Naive thymus-derived CD4-positive, alpha-beta T cell (primary cell): Measurements from ENCODE around the gene HMBS. TPM values are rescaled to one million over a fixed set of nuclear protein-coding genes. Genes with fewer than 3 reads are reported as not detected.

ENCODE experiments used
- ATAC-seq: fragments of 150-1000 bp; cut with Tn5 transposase; 2 replicates; pipeline ENCODE4 v1.10.0; 2021; ENCODE audit warnings: mild to moderate bottlenecking, moderate library complexity
- CTCF ChIA-PET: fragments of 350-600 bp; sonication (Branson Sonifier 250); formaldehyde crosslinking; loops from one replicate; lab custom pipeline; 2021; ENCODE audit warnings: antibody characterized with exemption; lab: Charles Lee
- POLR2A ChIA-PET: fragments of 350-600 bp; sonication (Branson Sonifier 250); formaldehyde crosslinking; loops from one replicate; lab custom pipeline; 2021; ENCODE audit warnings: antibody characterized with exemption, inconsistent platforms; lab: Charles Lee
- DNase-seq, 9 donors: peaks; one replicate each; pipeline versions ENCODE4 v3.0.0 to v3.0.0-alpha.2; 2020 to 2022; ENCODE audit warnings: mixed read lengths in 1 of 9
- H3K27ac ChIP-seq: one replicate; pipeline ENCODE4 v1.7.0; 2013; ENCODE audit warnings: mild to moderate bottlenecking, low read depth, low read length, moderate library complexity
- H3K27me3 ChIP-seq, 2 donors: one replicate each; pipeline ENCODE4 v1.7.0; 2013; ENCODE audit warnings: low read length in 2 of 2, mild to moderate bottlenecking in 2 of 2, moderate library complexity in 2 of 2; ENCODE audit not compliant: control insufficient read depth in 2 of 2, insufficient read depth in 2 of 2
- H3K36me3 ChIP-seq, 3 experiments: 1 replicate in 2 of 3; 2 replicates in 1 of 3; pipeline ENCODE4 v1.7.0; 2013; ENCODE audit warnings: low read length in 3 of 3, mild to moderate bottlenecking in 3 of 3, moderate library complexity in 1 of 3; ENCODE audit not compliant: insufficient read depth in 3 of 3, control insufficient read depth in 2 of 3
- H3K4me1 ChIP-seq, 2 donors: one replicate each; pipeline ENCODE4 v1.7.0; 2013; ENCODE audit warnings: low read length in 2 of 2, mild to moderate bottlenecking in 2 of 2, moderate library complexity in 1 of 2; ENCODE audit not compliant: control insufficient read depth in 2 of 2, insufficient read depth in 2 of 2
- H3K4me3 ChIP-seq: 2 replicates; pipeline ENCODE4 v1.7.0; 2013; ENCODE audit warnings: mild to moderate bottlenecking, low read length
- H3K9me3 ChIP-seq, 3 experiments: 1 replicate in 2 of 3; 2 replicates in 1 of 3; pipeline ENCODE4 v1.7.0; 2013; ENCODE audit warnings: low read length in 3 of 3; ENCODE audit not compliant: control insufficient read depth in 2 of 3
- H3K27ac Mint-ChIP-seq, 9 donors: one replicate each; pipeline ENCODE4 v1.8.0; 2020 to 2022; ENCODE audit warnings: mixed read lengths in 9 of 9, mild to moderate bottlenecking in 8 of 9, moderate library complexity in 5 of 9, inconsistent platforms in 2 of 9
- H3K27me3 Mint-ChIP-seq, 5 donors: one replicate each; pipeline ENCODE4 v1.8.0; 2021 to 2022; ENCODE audit warnings: mixed read lengths in 5 of 5, mild to moderate bottlenecking in 1 of 5
- H3K36me3 Mint-ChIP-seq, 5 donors: one replicate each; pipeline ENCODE4 v1.8.0; 2020 to 2022; ENCODE audit warnings: mixed read lengths in 5 of 5, mild to moderate bottlenecking in 3 of 5, inconsistent platforms in 1 of 5
- H3K4me1 Mint-ChIP-seq, 7 donors: one replicate each; pipeline ENCODE4 v1.8.0; 2020 to 2022; ENCODE audit warnings: mixed read lengths in 7 of 7, mild to moderate bottlenecking in 3 of 7, inconsistent platforms in 1 of 7
- H3K4me3 Mint-ChIP-seq, 10 donors: one replicate each; pipeline ENCODE4 v1.8.0; 2020 to 2022; ENCODE audit warnings: mild to moderate bottlenecking in 10 of 10, mixed read lengths in 10 of 10, moderate library complexity in 6 of 10, inconsistent platforms in 2 of 10
- H3K9me3 Mint-ChIP-seq, 11 donors: one replicate each; pipeline ENCODE4 v1.8.0; 2020 to 2022; ENCODE audit warnings: mixed read lengths in 11 of 11, mild to moderate bottlenecking in 4 of 11, inconsistent platforms in 1 of 11, moderate library complexity in 1 of 11
- intact Hi-C, 2 donors: fragments of 100-400 bp; cut with micrococcal nuclease; formaldehyde crosslinking; loops; one replicate each; pipeline ENCODE4 v1.15.1; 2023
- polyA plus RNA-seq, 2 donors: library from polyadenylated mRNA; unstranded; fragments of 300-500 nt; fragmentation: Illumina TruSeq; gene quantifications; one replicate each; pipeline ENCODE4 v1.2.3, GENCODE V29; 2021
- total RNA-seq, 6 experiments: library from RNA in 5 of 6; stranded (reverse) in 5 of 6; gene quantifications; 1 replicate in 5 of 6; 2 replicates in 1 of 6; pipeline ENCODE4 v1.2.3 and lab custom pipeline; 2021 to 2026

Gene HMBS
- total and polyA plus RNA-seq, 7 experiments from 2014 or later = 6.7 to 25.4 (median 9.3) TPM

DNA sequence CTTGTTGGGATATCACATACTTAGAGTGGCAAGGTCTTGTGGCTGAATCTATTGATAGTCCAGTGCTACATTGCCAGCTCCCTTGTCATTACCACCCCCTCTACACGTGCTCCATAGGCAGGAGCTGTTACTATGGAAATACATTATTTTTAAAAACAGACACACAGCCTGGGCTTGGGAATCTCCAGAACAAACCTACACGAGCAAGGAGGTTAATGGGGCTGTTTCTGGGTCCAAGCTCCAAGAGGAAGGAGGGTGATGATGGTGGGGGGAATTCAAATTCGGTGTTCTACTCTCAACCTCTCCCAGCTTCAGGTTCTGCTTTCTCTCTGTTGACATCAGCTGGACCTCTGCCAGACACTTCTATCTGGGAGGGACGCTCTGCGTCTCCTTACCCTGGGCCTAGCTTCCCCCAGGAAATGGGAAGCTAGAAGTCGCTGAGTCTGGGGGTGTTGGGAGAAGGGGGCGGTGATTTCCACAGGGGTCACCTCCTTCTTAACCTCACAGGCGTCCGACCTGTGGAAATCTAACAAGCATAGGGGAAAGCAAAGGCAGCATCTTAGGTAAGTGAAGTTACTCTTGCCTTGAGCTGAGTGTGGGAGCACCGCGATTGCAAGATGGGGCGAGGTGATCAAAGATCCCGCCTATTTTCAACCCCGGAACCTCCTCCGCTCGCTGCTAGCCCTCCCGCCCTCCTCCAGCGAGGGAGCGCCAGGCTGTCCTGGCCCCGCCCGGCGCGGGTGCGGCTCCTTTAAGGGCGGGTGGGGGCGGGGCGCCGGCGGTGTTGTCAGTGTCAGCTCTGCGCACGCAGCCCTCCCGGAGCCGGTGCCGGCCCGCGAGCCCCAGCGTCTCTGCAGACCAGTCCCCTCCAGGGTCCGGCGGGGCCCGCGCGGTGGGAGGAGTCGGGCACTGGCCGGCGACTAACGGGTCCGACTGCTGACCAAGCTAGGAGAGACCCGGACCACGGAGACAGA is 22.2 kb downstream of the HMBS start, which contains the start of gene C2CD2L:
Gene C2CD2L, plus strand, starts transcription at position 781 of the 974 bp plus-strand sequence. CDS start 398 bp downstream, outside the sequence.
- POLR2A ChIA-PET = interaction anchor here (0.6 to 20.2 kb wide), 18 partner anchors 9 to 199 kb away, joined by 3 to 435 read pairs (median 4); partner anchors contain the start of genes HINFP, HMBS, HYOU1 and NLRX1
- Mint-ChIP-seq H3K27ac (peak within 1 kb of the TSS; percentile 82 to 98 (median 91)), H3K4me3 (peak within 1 kb of the TSS; percentile 83 to 98 (median 92)), H3K36me3 (peaks cover 6 to 23% (median 10%) of the 10 kb centered on the region in 5 donors), H3K4me1 (peaks cover 46 to 77% (median 62%) of the 10 kb centered on the region in 7 donors), H3K9me3 (no peaks in the 10 kb centered on the region), H3K27me3 (no peaks in the 10 kb centered on the region)
- H3K27ac ChIP-seq = peak within 1 kb of the TSS; percentile 93
- no peaks in the 10 kb centered on the region for H3K27me3 ChIP-seq
- CTCF ChIA-PET = interaction anchor here (0.6 to 2.8 kb wide), 5 partner anchors 10 to 154 kb away, joined by 3 to 13 read pairs (median 5); partner anchors contain the start of gene HMBS
- DNase-seq (peak; percentile 78 to 90 (median 86)), ATAC-seq (peak; percentile 95)
- intact Hi-C loops = loop anchor here (1.0 to 5.0 kb wide), 10 partner anchors 8 to 178 kb away; partner anchors contain the start of genes HINFP (in 2 of the 2), NLRX1 (in 2 of the 2), ABCG4 (in 1 of the 2) and HYOU1 (in 1 of the 2)
- H3K4me3 ChIP-seq = peak within 1 kb of the TSS; percentile 95
- H3K36me3 ChIP-seq = peaks cover 9 to 25% (median 11%) of the 10 kb centered on the region in 3 experiments
- H3K9me3 ChIP-seq = no peaks in the 10 kb centered on the region
- peaks cover 20 to 30% of the 10 kb centered on the region in 2 donors for H3K4me1 ChIP-seq

DNA sequence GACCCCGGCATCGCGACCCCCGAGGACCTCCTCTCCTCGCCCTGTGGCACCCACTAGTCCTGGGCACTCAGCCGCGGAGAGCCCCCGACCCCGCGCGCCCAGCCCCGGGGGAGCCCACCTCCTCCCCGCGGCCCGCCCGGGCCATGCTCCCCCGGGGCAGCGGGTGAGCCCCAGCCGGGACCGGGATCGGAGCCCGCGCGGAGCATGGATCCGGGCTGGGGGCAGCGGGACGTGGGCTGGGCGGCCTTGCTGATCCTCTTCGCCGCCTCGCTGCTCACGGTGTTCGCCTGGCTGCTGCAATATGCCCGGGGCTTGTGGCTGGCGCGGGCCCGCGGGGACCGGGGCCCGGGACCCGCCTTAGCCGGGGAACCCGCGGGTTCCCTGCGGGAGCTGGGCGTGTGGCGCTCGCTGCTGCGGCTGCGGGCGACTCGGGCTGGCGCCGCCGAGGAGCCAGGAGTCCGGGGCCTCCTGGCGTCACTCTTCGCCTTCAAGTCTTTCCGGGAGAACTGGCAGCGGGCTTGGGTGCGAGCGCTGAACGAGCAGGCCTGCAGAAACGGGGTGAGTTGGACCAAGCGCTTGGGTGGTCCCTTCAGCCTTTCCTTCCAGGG is 23.0 kb downstream of the HMBS start:
- Mint-ChIP-seq H3K36me3 (peaks cover 7 to 26% (median 13%) of the 10 kb centered on the region in 5 donors), H3K4me3 (peak overlapping the region; percentile 83 to 98 (median 92)), H3K27ac (peak overlapping the region; percentile 80 to 94 (median 86)), H3K4me1 (peaks cover 47 to 71% (median 57%) of the 10 kb centered on the region in 7 donors), H3K9me3 (no peaks in the 10 kb centered on the region), H3K27me3 (no peaks in the 10 kb centered on the region)
- Histone ChIP-seq H3K36me3 (peaks cover 9 to 33% (median 16%) of the 10 kb centered on the region in 3 experiments), H3K4me3 (peak overlapping the region; percentile 95), H3K9me3 (no peaks in the 10 kb centered on the region), H3K27ac (peak overlapping the region; percentile 93), H3K27me3 (no peaks in the 10 kb centered on the region), H3K4me1 (peaks cover 20 to 30% of the 10 kb centered on the region in 2 donors)
- intact Hi-C loops = loop anchor here (1.0 to 5.0 kb wide), 10 partner anchors 8 to 179 kb away; partner anchors contain the start of genes HINFP (in 2 of the 2), NLRX1 (in 2 of the 2), ABCG4 (in 1 of the 2) and HYOU1 (in 1 of the 2)
- ChIA-PET POLR2A (interaction anchor here (0.6 to 20.2 kb wide), 13 partner anchors 9 to 198 kb away, joined by 3 to 435 read pairs (median 5); partner anchors contain the start of genes CBL, HINFP, HMBS and HYOU1), CTCF (interaction anchor here (1.1 to 2.8 kb wide), 2 partner anchors 9 to 25 kb away, joined by 3 to 13 read pairs; no protein-coding TSS in a partner anchor)
- ATAC-seq = peak; percentile 20
- peak in 1 of 9 donors; percentile 16 for DNase-seq

DNA sequence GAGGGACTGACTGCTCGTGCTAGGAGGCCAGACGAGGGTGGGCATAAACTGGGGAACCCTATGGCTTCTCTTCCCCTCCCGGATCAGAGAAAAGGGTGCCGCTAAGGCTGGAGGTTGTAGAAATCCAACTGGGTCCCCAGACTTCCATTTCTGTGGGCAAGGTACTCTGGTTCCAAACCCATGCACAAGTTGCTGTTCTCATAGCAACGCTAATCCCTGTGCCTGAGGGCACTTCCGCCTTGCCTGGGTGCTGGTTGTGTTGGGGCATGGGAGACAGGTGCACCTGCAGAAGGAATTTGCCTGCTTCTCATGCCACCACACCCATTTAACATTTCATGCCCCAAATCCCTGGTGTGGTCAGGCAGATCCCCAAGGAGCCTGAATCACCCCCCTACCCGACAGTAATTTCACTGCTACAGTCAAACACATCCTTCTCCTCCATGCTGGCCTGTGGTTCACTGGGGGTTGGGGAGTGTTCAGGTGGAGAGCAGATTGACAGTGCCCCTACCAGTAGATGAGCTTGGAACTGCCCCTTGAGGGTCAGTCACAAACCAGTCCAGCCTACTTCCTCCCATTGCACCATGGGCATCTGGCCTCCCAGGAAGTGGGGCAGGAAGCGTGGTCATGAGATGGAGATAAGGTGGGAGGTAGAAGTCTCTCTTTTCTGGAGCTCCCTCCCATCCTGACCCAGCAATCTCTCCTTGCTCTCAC is 23.6 kb downstream of the HMBS start:
- POLR2A ChIA-PET = interaction anchor here (0.8 to 20.2 kb wide), 10 partner anchors 8 to 98 kb away, joined by 3 to 435 read pairs (median 6); partner anchors contain the start of genes C2CD2L, CBL, DPAGT1 and HINFP

GRCh38 chr11:119108857-119109221 is 24.2 kb downstream of the HMBS start:
- no peaks in the 10 kb centered on the region for H3K27me3 Mint-ChIP-seq
- CTCF ChIA-PET = interaction anchor here (0.7 to 1.4 kb wide), 2 partner anchors 13 to 213 kb away, joined by 3 read pairs; a partner anchor contains a TSS
- H3K27ac Mint-ChIP-seq = peak overlapping the region in 8 of 9 donors; percentile 80 to 94 (median 86)
- Histone ChIP-seq H3K27me3 (no peaks in the 10 kb centered on the region), H3K4me1 (peaks cover 20 to 24% of the 10 kb centered on the region in 2 donors), H3K27ac (peak overlapping the region; percentile 93), H3K4me3 (peak overlapping the region; percentile 95), H3K36me3 (peaks cover 9 to 45% (median 21%) of the 10 kb centered on the region in 3 experiments), H3K9me3 (no peaks in the 10 kb centered on the region)
- H3K9me3 Mint-ChIP-seq = no peaks in the 10 kb centered on the region
- DNase-seq = no peak
- no peak for ATAC-seq
- H3K36me3 Mint-ChIP-seq = peaks cover 7 to 35% (median 19%) of the 10 kb centered on the region in 5 donors
- peaks cover 49 to 71% (median 54%) of the 10 kb centered on the region in 7 donors for H3K4me1 Mint-ChIP-seq
- POLR2A ChIA-PET = interaction anchor here (0.8 to 20.2 kb wide), 9 partner anchors 7 to 225 kb away, joined by 3 to 435 read pairs (median 6); partner anchors contain the start of genes C2CD2L, CBL, DPAGT1 and HINFP
- intact Hi-C loops = loop anchor here in 1 of 2 donors (5.0 kb wide), 2 partner anchors 58 to 153 kb away; partner anchors contain the start of gene NLRX1
- peak overlapping the region; percentile 83 to 98 (median 92) for H3K4me3 Mint-ChIP-seq

More for the DNA sequence above, 23.6 kb downstream of the HMBS start:
- Histone ChIP-seq H3K4me3 (peak overlapping the region; percentile 95), H3K36me3 (peaks cover 9 to 40% (median 21%) of the 10 kb centered on the region in 3 experiments), H3K27ac (peak overlapping the region; percentile 93), H3K9me3 (no peaks in the 10 kb centered on the region), H3K4me1 (peaks cover 20 to 25% of the 10 kb centered on the region in 2 donors), H3K27me3 (no peaks in the 10 kb centered on the region)
- DNase-seq (peak in 7 of 9 donors; percentile 41 to 56 (median 50)), ATAC-seq (no peak)
- intact Hi-C loops = loop anchor here in 1 of 2 donors (5.0 kb wide), 2 partner anchors 59 to 154 kb away; partner anchors contain the start of gene NLRX1
- H3K36me3 Mint-ChIP-seq = peaks cover 7 to 32% (median 19%) of the 10 kb centered on the region in 5 donors
- H3K4me1 Mint-ChIP-seq = peaks cover 50 to 74% (median 57%) of the 10 kb centered on the region in 7 donors
- H3K4me3 Mint-ChIP-seq = peak overlapping the region; percentile 83 to 98 (median 92)
- no peaks in the 10 kb centered on the region for H3K27me3 Mint-ChIP-seq
- H3K9me3 Mint-ChIP-seq = no peaks in the 10 kb centered on the region
- H3K27ac Mint-ChIP-seq = peak overlapping the region; percentile 80 to 94 (median 86)
- CTCF ChIA-PET = interaction anchor here (0.7 kb wide), 1 partner anchor 13 kb away, joined by 3 read pairs; a partner anchor contains a TSS

DNA sequence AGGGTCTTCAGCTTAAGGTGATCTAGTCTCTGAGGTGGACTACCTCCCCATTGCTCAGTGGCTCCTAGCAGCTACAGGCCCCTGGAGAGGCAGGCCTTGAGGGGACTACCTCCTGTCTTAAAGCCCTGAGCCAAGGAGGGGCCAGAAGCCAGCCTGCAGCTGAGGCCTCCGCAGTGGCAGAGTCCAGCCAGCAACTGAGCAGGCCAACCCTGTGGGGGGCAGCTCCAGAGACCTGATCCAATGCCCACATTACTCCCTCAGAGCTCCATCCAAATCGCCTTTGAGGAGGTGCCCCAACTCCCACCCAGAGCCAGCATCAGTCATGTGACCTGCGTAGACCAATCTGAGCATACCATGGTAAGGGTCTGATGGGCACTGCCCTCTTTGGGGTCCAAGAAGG is 25.2 kb downstream of the HMBS start:
- Mint-ChIP-seq H3K4me3 (peak overlapping the region in 9 of 10 donors; percentile 83 to 98 (median 92)), H3K36me3 (peaks cover 7 to 41% (median 19%) of the 10 kb centered on the region in 5 donors), H3K4me1 (peaks cover 47 to 70% (median 55%) of the 10 kb centered on the region in 7 donors), H3K27ac (peak overlapping the region; percentile 31 to 91 (median 85)), H3K9me3 (no peaks in the 10 kb centered on the region), H3K27me3 (no peaks in the 10 kb centered on the region)
- Histone ChIP-seq H3K9me3 (no peaks in the 10 kb centered on the region), H3K4me1 (peaks cover 20 to 33% of the 10 kb centered on the region in 2 donors), H3K27me3 (no peaks in the 10 kb centered on the region), H3K4me3 (no peak overlapping the region), H3K36me3 (peaks cover 9 to 53% (median 21%) of the 10 kb centered on the region in 3 experiments), H3K27ac (peak overlapping the region; percentile 93)
- intact Hi-C loops = loop anchor here in 1 of 2 donors (5.0 kb wide), 2 partner anchors 57 to 152 kb away; partner anchors contain the start of gene NLRX1
- no peak for ATAC-seq
- POLR2A ChIA-PET = interaction anchor here (0.6 to 20.2 kb wide), 11 partner anchors 6 to 224 kb away, joined by 3 to 435 read pairs (median 6); partner anchors contain the start of genes C2CD2L, CBL, CENATAC and DPAGT1
- no peak for DNase-seq
- CTCF ChIA-PET = interaction anchor here (0.8 to 1.4 kb wide), 3 partner anchors 11 to 212 kb away, joined by 3 to 4 read pairs (median 3); partner anchors contain the start of genes CBL and HINFP
